Activated naive CD4-positive, alpha-beta T cell treated with anti-CD3 and anti-CD28 coated beads, Interleukin-2, amount 50 U/mL, for 72 hours (primary cell): ENCODE data around the gene PTGR3. TPM values are rescaled to one million over a fixed set of nuclear protein-coding genes. Genes with fewer than 3 reads are reported as not detected.
"Not testable (repeated sequence)": the region's sequence is repeated elsewhere in the genome, so short reads cannot be mapped to it uniquely, and the experiment has no call there.

Experiments
- ATAC-seq, 2 donors: fragments of 150-1000 bp; cut with Tn5 transposase; 2 replicates each; pipeline ENCODE4 v1.10.0; 2021; ENCODE audit warnings: mild to moderate bottlenecking in 2 of 2, moderate library complexity in 2 of 2
- DNase-seq, 2 donors: peaks; one replicate each; pipeline ENCODE4 v3.0.0; 2021 to 2022; ENCODE audit warnings: low spot score in 2 of 2
- H3K27ac Mint-ChIP-seq, 2 donors: one replicate each; pipeline ENCODE4 v1.8.0; 2022; ENCODE audit warnings: mild to moderate bottlenecking in 2 of 2, mixed read lengths in 2 of 2
- H3K36me3 Mint-ChIP-seq, 2 donors: one replicate each; pipeline ENCODE4 v1.8.0; 2022; ENCODE audit warnings: mixed read lengths in 2 of 2
- H3K9me3 Mint-ChIP-seq, 2 donors: one replicate each; pipeline ENCODE4 v1.8.0; 2022; ENCODE audit warnings: mixed read lengths in 2 of 2
- total RNA-seq, 2 donors: library from RNA; stranded (reverse); gene quantifications; one replicate each; pipeline ENCODE4 v1.2.3, GENCODE V29; 2022

The PTGR3 gene
- total RNA-seq, 2 donors from 2014 or later, result 25.9 to 31.6 TPM

GRCh38 chr18:75201282-75202270, 7.4 kb downstream of the PTGR3 start:
- no peak for ATAC-seq
- no peak for DNase-seq
- Mint-ChIP-seq H3K27ac (no peak overlapping the region), H3K9me3 (no peaks in the 10 kb centered on the region), H3K36me3 (peaks cover 0 to 15% of the 10 kb centered on the region in 2 donors)

- ATAC-seq (no peak), DNase-seq (no peak)
- no peak overlapping the region for H3K27ac Mint-ChIP-seq
- no peaks in the 10 kb centered on the region for H3K9me3 Mint-ChIP-seq
- H3K36me3 Mint-ChIP-seq, result peaks cover 0 to 15% of the 10 kb centered on the region in 2 donors
Measured at GRCh38 chr18:75200605-75201280, 8.2 kb downstream of the PTGR3 start.

- ATAC-seq (no peak), DNase-seq (no peak)
- Mint-ChIP-seq H3K27ac (no peak overlapping the region), H3K9me3 (no peaks in the 10 kb centered on the region), H3K36me3 (peaks cover 0 to 15% of the 10 kb centered on the region in 2 donors)
Measured at GRCh38 chr18:75200071-75200470, 8.9 kb downstream of the PTGR3 start.

- no peaks in the 10 kb centered on the region for H3K9me3 Mint-ChIP-seq
- ATAC-seq (no peak), DNase-seq (no peak)
- no peak overlapping the region for H3K27ac Mint-ChIP-seq
- peaks cover 0 to 15% of the 10 kb centered on the region in 2 donors for H3K36me3 Mint-ChIP-seq
Measured at GRCh38 chr18:75199327-75199726, 9.6 kb downstream of the PTGR3 start.

- Mint-ChIP-seq H3K36me3 (peaks cover 0 to 15% of the 10 kb centered on the region in 2 donors), H3K9me3 (no peaks in the 10 kb centered on the region), H3K27ac (no peak overlapping the region)
- ATAC-seq, result no peak
- DNase-seq, result no peak
Measured at GRCh38 chr18:75198036-75198435, 10.9 kb downstream of the PTGR3 start.

GRCh38 chr18:75192899-75193298, 16.0 kb downstream of the PTGR3 start:
- Mint-ChIP-seq H3K36me3 (peaks cover 0 to 2% of the 10 kb centered on the region in 2 donors), H3K9me3 (peaks cover 0 to 2% of the 10 kb centered on the region in 2 donors), H3K27ac (no peak overlapping the region)
- DNase-seq (no peak), ATAC-seq (no peak)

- H3K9me3 Mint-ChIP-seq, result peaks cover 0 to 7% of the 10 kb centered on the region in 2 donors
- ATAC-seq (no peak), DNase-seq (no peak)
- no peak overlapping the region for H3K27ac Mint-ChIP-seq
- peaks cover 0 to 7% of the 10 kb centered on the region in 2 donors for H3K36me3 Mint-ChIP-seq
Measured at GRCh38 chr18:75189696-75190095, 19.2 kb downstream of the PTGR3 start.

GRCh38 chr18:75187702-75188101, 21.2 kb downstream of the PTGR3 start:
- not testable (repeated sequence) for ATAC-seq, H3K36me3 Mint-ChIP-seq, H3K9me3 Mint-ChIP-seq, DNase-seq
- H3K27ac Mint-ChIP-seq, result peak overlapping the region in 1 of 2 donors; percentile 60

- DNase-seq, result no peak
- no peak for ATAC-seq
- Mint-ChIP-seq H3K9me3 (peaks cover 0 to 7% of the 10 kb centered on the region in 2 donors), H3K36me3 (peaks cover 0 to 7% of the 10 kb centered on the region in 2 donors), H3K27ac (no peak overlapping the region)
Measured at GRCh38 chr18:75185460-75185859, 23.5 kb downstream of the PTGR3 start.

- no peak for DNase-seq
- peaks cover 0 to 7% of the 10 kb centered on the region in 2 donors for H3K36me3 Mint-ChIP-seq
- H3K9me3 Mint-ChIP-seq, result peaks cover 0 to 7% of the 10 kb centered on the region in 2 donors
- no peak for ATAC-seq
- H3K27ac Mint-ChIP-seq, result no peak overlapping the region
Measured at GRCh38 chr18:75183973-75184493, 24.9 kb downstream of the PTGR3 start.

- DNase-seq (no peak), ATAC-seq (no peak)
- H3K36me3 Mint-ChIP-seq, result peaks cover 0 to 7% of the 10 kb centered on the region in 2 donors
- no peak overlapping the region for H3K27ac Mint-ChIP-seq
- H3K9me3 Mint-ChIP-seq, result peaks cover 0 to 7% of the 10 kb centered on the region in 2 donors
Measured at GRCh38 chr18:75183524-75183923, 25.4 kb downstream of the PTGR3 start.

- Mint-ChIP-seq H3K36me3 (no peaks in the 10 kb centered on the region), H3K9me3 (no peaks in the 10 kb centered on the region)
- ATAC-seq, result no peak
Measured at GRCh38 chr18:75179819-75180600, 28.9 kb downstream of the PTGR3 start.

GRCh38 chr18:75178376-75178775, 30.6 kb downstream of the PTGR3 start:
- DNase-seq (no peak), ATAC-seq (no peak)
- H3K9me3 Mint-ChIP-seq, result no peaks in the 10 kb centered on the region
- no peaks in the 10 kb centered on the region for H3K36me3 Mint-ChIP-seq
- no peak overlapping the region for H3K27ac Mint-ChIP-seq

More at GRCh38 chr18:75179819-75180600, 28.9 kb downstream of the PTGR3 start:
- no peak overlapping the region for H3K27ac Mint-ChIP-seq
- no peak for DNase-seq

GRCh38 chr18:75176849-75177248, 32.1 kb downstream of the PTGR3 start:
- no peak for ATAC-seq
- H3K9me3 Mint-ChIP-seq, result no peaks in the 10 kb centered on the region
- no peak for DNase-seq
- H3K27ac Mint-ChIP-seq, result peak overlapping the region in 1 of 2 donors; percentile 58
- no peaks in the 10 kb centered on the region for H3K36me3 Mint-ChIP-seq

GRCh38 chr18:75173738-75174137, 35.2 kb downstream of the PTGR3 start:
- ATAC-seq (no peak), DNase-seq (no peak)
- Mint-ChIP-seq H3K9me3 (no peaks in the 10 kb centered on the region), H3K36me3 (no peaks in the 10 kb centered on the region), H3K27ac (no peak overlapping the region)

- ATAC-seq (no peak), DNase-seq (no peak)
- Mint-ChIP-seq H3K36me3 (no peaks in the 10 kb centered on the region), H3K27ac (peak overlapping the region in 1 of 2 donors; percentile 44), H3K9me3 (no peaks in the 10 kb centered on the region)
Measured at GRCh38 chr18:75173125-75173432, 35.9 kb downstream of the PTGR3 start.
